HG02852 (cell line): ENCODE data around the gene LYPD6B.

Source experiments
- ATAC-seq: cut with Tn5 transposase; IDR thresholded peaks from one replicate; pipeline ENCODE4 v1.9.1; 2021; ENCODE audit warnings: mild to moderate bottlenecking, moderate library complexity; ENCODE audit not compliant: unreplicated experiment

LYPD6B gene

DNA sequence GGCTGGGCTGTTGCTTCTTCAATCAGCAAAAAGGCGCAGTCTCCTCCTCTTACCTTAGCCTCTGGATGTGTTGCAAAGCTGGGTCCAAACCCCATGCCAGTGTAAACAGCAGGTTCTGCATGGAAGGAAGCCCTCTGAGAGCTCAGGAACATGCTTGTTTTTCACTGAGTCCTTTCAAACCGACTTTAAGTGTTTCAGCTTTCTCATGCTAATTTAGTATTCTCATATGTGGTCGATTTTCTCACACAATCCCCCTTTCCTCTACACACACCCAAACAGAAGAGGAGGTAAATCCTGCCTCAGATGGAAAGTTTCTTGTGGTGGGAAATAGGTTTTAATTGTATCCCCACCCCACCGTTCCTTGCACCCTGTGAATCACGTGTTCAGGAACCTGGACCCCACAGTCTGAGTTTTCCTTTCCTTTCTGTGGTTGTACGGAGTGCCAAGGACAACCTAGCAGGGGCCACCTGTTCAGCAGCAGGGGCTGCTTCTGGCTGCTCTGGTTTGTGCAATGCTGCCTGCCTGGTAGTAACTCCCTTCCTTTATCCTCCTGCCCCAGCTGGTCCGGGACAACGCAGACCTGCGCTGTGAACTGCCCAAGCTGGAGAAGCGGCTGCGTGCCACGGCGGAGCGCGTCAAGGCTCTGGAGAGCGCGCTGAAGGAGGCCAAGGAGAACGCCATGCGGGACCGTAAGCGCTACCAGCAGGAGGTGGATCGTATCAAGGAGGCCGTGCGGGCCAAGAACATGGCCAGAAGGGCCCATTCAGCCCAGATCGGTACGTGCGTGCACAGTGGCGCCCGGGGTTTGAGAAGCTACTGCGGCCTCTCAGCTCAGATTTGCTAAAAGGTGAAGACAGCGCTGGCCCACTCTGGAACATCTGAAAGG lies 28.7 kb upstream of the LYPD6B start:
- ATAC-seq, result no peak

DNA sequence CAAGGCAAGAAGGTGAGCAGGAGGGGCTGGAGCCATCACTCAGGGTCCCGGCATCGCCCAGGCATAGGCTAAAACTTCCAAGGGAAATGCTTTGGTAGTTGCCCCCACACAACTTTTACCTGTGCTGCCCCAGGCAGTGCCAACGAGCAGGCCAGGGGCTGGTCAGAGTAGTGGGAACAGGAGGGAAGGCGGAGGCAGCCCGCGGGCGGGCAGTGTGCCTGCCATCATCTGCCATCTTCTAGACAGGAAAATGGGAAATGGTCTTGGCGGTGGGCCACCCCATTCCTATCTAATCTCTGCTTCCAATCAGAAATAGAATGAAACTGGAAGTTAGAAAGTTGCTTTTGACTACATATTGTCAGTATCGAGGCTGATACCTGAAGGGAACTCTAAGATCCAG lies 26.0 kb upstream of the LYPD6B start:
- ATAC-seq, result no peak

DNA sequence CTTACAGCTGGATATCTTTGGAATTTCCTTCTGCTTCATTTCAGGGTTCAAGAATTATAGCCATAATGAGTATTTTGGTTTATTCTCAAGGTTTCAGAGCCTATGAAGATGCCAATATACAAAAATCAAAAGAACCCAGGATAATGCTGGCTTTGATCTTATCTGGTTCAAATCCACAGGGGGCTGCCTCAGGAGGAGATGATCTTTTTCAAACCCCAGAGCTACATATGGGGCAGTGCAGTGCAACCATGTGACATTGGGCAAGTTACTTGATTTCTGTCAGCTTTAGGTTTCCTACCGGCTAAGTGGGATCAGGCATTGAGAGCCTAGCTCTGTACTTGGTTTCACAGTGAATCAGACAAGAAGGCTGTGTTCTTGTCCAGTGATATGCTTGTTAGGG lies 23.0 kb upstream of the LYPD6B start:
- ATAC-seq, result no peak

DNA sequence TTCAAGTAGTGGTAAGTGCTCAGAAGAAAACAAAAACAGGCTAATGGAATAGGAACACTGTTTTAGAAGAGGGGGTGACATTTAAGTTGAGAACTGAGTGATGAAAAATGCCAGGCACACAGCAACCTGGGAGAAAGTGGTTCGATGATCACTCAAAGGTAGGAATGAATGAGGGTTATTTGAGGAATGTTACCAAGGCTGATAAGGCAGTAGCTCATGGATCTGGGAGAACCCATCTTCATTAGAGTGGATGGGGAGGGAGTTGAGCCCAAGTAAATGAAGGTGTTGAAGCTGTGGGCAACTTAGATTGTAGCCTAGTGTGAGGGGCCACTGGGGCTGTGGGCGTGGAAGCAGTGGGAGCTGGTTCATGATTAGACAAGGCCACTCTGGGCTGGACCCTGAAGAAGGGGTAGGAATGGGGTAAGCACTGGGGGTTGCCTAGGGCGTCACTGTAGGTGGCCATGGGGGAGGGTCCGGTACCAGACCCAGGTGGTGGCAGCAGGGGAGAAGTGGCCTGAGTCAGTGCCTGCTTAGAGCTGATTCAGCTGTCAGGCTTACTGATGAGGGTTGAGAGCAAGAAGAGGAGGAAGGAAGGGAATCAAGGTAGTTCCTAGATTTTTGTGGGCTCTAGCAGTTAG lies 22.5 kb upstream of the LYPD6B start:
- ATAC-seq, result no peak

DNA sequence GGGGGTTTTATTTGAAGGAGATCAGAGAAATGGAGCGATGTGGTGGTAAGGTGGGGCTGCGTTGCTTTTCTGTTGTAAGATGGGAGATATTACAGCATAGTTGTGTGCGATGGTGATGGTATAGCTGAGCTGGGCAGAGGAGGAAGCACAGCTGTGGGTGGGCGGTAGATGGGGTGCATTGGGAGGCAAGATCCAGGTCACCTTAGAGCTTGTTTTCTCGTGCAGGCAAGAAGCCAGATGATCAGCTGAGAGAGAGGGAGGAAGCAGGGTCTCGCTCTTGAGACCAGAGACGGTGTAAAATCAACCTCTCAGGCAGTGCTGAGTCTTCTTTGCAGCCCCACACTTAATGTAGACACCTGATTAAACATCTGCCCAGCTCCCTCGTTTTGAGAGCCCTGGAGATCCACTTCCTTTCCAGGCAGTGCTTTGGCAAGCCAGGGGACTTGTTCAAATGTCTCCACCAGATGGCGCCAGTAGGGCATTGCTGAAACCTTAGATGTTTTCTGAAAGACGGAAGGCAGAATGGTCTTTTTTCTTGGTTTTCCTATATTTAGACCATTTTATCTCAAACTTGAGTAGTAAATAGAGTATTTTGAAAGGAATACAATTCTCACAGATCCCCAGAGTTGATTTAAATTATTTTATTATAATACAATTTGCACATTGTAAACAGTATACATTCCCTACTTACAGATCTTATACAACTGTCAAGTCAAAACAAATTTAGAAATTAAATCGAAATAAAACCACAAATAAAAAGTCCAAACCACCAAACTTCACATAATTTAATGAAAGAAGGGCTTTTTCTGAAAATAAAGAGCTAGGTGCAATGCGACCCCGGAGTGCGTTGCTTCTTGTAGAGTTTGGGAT lies 21.1 kb upstream of the LYPD6B start:
- no peak for ATAC-seq

DNA sequence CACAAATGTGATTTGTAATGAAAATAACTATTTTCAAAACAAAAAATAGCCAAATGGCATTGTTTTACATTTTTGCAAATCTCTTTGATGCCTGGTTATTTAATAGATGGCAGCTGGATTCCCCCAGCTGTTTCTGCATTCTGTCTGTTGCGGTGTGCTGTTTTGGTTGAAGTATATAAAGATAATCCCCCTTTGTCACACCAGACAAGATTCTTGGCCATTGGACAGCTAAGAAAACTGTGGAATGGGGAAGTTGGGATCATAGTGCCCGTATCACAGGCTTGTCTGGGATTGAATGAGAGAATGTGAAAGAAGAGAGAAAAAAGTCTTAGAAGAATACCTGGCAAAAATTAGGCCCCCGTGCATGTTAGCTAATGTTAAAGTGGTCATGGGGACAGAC lies 19.5 kb upstream of the LYPD6B start:
- ATAC-seq, result no peak

DNA sequence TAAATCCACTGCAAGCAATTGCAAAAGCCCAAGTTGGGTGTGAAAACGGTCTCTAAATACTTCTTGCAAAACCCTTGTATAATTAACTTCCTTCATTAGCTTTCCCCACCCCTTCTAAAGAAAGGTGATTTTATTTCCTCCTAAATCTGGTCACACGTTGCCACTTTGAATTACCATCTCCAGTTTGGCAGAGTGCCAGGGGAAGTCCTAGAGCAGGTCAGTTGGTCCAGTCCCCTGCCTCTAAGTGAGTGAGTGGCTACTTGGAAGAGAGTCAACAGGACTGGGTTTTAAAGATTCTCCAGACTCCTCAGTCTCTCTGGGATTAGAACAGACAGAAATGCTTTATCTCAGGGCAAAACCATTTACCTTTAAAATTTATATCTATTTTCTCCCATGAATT lies 18.7 kb upstream of the LYPD6B start:
- no peak for ATAC-seq

DNA sequence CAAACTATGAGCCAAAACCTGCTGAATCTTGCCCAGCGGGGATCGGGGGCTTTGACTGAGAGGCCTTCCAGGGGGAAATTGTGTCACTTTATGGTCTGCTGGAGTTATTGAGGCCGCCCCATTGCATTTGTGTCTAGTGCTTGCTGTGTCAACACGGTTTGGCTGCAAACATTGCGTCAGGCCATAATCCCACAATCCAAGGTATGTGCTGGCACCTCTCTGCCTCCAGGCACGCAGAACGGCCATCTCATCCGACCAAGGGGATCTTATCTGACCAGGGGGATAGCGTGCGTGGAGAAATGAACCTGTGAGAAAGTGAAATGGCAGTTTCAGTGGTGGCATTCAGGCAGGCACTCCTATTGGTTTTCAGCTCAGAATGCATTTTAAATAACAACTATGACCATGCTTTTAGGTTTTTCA lies 18.1 kb upstream of the LYPD6B start:
- ATAC-seq, result peak; percentile 46

DNA sequence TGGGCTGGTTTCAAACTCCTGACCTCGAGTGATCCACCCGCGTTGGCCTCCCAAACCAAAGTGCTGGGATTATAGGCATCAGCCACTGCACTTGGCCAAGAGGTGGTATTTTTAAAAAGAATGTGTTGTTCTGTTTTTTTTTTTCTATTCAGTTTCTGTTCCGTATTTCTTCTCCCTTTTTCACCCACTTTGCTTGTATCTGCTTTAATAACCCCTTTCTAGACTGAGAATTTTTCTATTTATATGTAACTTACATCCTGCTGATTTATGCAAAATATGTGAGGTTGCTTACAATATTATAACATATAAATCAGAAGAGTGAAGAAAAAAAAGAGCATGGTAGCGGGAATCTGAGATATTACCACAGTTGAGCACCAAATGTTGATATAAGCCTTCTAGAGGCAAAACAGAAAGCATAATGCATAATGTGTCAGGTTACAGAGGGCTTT lies 17.2 kb upstream of the LYPD6B start:
- peak; percentile 51 for ATAC-seq

DNA sequence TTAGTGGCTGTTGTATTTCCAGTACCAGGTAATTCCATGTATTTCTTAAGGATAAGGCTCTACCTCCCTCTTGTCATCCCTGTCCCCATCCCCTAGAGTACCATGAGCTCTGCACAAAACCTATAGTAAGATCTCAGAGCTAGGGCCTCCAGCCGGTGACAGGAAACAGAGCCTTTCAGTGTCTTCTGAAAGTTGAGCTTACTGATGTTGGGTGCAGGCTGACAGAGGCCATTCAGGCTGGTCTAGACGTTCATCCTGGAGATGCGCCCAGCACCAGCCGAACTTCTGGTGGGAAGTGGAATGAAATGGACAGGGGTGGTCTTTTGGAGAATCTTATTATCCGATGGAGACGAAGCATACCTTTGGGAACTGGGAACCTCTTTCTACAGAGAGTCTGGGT lies 16.7 kb upstream of the LYPD6B start:
- peak; percentile 54 for ATAC-seq

DNA sequence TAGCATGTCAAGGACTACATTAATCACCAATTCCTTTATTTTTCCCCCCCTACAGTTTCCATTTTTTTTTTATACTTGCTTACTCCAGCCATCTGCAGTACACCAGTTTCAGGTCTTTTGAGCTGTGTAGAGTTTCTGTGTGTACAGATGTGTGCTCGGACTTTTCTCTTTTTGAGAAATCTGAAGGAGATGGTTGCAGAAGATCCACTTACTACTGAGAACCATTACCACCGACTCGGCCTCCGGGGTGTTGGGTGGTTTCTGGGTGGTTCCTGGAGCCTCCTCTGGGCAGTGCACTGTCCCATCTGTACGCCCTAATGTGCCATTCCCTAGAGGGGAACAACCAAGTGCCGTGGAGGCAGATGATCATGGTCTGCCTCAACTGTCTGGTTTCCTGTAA lies 15.4 kb upstream of the LYPD6B start:
- no peak for ATAC-seq

DNA sequence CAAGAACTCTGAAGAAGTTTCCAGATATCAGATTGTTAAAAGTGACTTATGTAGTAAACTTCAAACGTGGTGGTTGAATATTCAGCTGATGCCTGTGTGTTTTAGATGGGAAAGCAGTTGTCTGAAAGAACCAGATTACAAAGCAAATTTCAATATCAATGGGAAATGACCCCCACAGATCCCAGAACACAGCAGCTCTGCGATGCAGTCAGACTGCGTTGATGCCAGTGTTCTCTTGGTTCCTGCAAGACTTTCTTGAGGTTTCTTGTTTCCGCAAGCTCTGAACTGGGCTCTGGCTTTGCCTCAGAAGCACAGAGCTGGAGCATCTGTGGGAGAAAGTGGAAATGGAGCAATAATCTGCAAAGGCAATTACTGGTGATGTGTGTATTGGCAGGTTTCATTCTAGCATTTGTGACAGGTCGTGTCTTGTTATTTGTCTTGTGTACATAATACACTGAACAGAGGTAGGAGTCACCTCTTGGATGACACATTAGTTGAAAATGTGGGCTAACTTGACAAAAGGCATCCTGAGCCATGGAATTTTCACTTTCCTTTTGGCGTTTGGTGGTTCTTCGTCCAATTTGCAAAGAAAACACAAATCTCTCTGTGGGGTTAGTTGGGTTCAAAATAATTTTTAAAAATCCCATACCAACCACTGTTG lies 10.8 kb upstream of the LYPD6B start:
- ATAC-seq, result no peak

DNA sequence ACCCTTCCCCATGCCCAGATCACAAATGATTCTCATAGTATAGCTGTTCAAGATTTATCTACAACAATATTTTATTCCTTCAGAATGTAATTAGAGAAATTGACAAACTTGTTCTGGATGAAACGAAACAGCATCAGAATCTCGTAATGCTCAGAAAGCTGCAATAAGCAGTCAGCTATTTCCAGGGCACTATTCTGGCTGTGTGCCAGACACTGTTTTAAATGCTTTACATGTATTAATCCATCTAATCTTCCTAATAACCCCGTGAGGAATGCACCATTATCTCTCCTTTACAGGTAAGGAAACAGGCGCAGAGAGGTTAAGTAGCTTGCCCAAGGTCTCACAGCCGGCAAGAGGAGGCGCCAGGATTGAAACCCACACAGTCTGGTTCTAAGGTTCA lies 10.1 kb upstream of the LYPD6B start:
- ATAC-seq, result no peak

DNA sequence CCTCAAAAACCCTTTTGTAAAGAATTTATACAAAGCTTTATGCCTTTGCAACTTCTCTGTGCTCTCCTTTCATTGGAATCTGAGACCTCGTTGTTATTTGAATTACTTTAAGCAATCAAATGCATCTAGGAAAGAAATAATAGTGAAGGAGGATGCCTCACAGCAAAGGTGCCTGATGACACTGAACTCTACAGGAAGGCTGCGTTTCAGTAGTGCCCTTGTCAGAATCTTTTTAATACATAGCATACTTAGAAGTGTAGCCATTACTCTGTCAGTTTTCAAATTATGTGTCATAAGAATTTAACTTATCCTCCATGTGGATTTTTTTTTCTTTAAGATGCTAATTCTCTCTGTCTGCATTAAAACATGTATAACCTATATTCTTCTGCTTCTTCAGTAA lies 9.6 kb upstream of the LYPD6B start:
- no peak for ATAC-seq

DNA sequence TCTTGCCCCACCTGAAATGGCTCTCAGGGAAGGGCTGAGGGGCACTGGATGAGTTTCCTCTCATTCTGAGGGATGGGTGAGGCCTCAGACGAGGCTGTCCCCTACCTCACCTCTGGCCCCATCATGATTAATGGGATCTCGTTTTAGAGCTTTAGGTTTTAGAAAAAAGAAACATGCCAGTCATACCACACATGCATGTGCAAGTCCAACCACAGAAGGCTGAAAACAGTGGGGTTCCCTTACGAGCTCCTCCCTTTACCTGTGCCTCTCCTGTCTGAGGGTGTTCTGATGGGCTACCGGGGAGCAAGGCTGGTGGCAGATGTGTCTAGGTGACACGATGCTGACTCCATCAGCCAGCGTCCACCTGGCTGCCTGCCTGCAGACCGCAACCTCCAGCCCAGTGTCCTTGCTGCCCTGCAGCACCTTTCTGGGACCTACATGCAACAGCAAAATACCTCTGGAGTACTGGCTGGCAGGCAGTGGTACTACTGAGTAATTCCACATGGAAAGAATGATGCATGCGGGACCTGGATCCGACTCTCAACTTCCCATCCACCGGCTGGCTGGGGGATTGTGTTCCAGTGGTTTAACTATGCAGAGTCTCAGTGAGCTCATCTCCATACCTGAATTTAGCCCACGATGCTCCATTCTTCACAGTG lies 9.1 kb upstream of the LYPD6B start:
- no peak for ATAC-seq

DNA sequence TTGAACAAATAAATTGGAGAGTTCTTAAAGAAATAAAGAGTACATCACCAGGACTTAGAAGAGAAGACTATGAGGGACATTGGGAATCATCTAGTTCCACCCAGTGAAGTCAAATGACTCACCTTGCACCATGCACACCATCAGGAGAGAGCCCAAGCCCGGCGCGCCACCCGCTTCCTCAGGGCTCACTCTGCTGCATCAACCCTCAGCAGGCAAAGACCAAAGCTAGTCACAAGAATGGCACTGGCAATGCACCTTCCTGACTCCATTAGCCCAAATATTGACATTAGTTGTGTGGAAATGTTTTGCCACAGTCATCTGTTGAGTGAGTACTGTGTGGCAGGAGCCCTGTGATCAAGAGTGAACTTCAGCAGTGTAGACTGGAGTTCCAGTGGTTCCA lies 7.1 kb upstream of the LYPD6B start:
- ATAC-seq, result no peak

DNA sequence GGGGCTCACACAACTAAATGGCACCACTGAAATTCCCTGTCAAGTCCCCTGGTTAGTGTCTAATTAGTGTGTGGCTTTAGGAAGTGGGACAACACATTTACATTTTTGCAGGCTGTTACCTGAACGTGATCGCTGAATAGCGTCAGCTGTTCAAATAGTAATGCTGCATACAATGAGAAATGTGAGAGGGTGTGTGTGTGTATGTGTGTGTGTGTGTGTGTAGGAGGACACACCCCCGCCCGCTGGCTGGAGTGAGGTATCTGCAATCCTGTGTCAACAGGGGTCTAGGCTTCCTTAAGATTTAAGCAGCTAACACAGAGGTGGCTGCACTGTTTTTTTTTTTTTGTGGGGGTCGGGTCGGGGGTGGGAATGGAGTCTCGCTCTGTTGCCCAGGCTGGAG lies 4.8 kb upstream of the LYPD6B start:
- ATAC-seq, result no peak

DNA sequence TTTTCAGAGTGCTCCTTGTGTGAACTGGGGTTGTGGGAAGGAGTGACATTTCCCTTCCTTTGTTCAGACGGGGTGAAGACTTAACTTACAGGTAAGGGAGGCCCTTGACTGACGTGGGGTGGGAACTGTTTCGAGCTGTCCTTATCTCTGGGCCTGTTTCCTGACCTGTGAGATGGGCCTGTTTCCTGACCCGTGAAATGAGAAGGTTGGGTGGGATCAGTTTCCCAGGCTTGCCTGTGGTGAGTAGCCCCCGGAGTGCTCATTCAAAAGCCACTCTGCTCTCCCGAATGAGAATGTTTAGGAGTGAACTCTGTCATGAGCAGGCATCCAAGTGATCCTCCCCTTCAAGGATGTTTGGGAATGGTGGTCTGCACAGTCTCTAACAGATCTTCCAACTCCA lies 4.1 kb upstream of the LYPD6B start:
- no peak for ATAC-seq

DNA sequence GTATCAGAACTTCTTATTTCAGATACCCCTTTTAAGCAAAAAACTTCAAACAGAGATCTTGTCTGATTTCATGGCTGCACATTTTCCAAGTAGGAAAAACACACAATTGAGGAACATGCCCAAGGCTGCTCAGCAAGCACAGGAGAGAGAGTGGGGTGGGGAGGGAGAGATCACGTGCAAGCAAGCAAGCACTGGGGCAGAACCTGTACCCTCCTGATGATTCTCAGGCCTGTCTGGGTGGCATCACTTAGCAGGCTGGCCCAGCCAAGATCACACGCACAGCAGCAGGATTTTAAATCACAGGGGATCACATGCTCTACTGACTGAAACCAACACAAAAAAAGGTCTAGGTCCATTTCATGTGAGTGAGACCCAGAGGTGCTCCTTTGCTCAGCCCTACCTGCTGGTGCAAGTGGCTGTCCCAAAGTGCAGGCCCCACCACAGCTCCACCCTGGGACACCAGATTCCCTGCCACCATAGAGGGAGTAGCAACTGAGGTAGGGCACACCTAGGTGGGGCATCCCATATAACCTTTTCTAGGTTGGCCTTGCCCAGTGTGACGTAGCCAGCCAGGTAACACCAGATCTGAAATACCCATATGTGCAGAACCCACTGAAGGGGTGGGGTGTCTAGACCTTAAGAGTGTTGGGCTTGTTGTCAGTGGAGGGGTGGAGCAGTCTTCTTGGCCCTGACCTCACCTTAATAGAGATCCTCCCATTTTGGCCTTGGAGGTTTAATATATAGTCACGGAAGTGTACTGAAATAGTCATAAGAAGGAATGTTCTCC lies 1.8 kb upstream of the LYPD6B start:
- no peak for ATAC-seq

DNA sequence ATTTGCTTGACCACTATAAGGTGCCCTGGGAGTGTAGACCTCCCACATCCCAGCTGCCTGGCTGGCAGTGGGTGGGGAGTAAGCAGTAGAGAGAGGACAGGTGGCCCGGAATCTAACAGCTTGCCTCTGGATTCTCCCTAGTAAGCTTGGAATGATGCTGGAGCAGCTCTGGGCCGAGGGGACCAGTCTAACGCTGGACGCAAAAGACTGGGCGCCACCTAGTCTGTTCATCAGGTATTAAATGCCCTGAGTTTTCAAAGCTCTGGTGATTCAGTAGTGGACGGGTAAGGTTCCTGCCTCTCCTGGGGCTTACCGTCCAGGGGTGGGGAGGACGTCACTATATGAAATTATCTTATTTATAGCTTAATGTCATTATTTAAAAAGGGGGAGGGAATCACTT lies 648 bp upstream of the LYPD6B start:
- ATAC-seq, result no peak
